Measurements from ENCODE around the gene NPFFR1.

DNA sequence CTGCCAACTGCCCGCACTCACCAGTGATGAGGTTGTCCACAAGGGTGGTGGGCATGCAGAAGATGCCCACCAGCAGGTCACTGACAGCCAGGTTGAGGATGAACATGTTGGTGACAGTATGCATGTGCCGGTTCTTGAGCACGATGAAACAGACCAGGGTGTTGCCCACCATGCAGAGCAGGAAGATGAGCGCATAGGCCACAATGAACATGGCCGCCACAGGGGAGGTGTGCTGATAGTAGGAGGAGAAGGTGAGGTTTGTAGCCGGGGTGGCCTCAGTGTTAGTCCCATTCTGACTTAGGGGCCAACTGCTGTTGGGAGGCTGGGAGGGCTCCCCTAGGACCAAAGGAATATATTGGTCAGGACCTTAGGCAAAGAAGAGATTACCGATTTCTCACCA, 17.7 kb downstream of the NPFFR1 start:
- TF ChIP-seq CTCF (IDR thresholded peaks at IDR 0.05), result no peak
- TF ChIP-seq POLR2A (IDR thresholded peaks at IDR 0.05), result no peak
